ENCODE data around the gene BCAS3. TPM values are rescaled to one million over a fixed set of nuclear protein-coding genes. Genes with fewer than 3 reads are reported as not detected.
"Not testable (repeated sequence)": the region's sequence is repeated elsewhere in the genome, so short reads cannot be mapped to it uniquely, and the experiment has no call there.

BCAS3 gene
- total RNA-seq, 2 experiments from 2014 or later, result 7.2 to 7.5 TPM

DNA sequence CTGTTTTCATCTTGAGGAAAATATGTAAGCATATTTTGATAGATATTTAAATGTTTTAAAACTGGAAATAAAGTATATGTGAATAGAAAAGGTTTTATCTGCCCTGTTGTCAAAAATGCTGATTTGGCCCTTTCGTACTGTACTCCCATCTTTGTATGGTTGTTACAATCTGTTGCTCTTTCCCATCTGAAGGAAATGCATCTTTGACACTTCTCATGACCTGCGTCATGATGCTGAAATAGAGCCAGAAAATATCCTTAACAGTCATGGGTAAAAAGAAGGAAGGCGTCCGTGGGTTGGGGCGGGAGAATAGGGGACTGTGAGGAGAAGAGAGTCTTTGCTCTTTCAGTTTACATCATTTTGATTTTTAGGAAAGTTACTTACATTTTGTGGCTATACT lies 327.7 kb downstream of the BCAS3 start:
- intact Hi-C loops (cut with micrococcal nuclease), result no loop called here
- no peaks in the 10 kb centered on the region for H3K27me3 Mint-ChIP-seq (ENCODE audit: low read depth)
- H3K9me3 Mint-ChIP-seq, result no peaks in the 10 kb centered on the region
- no peak overlapping the region for H3K4me3 Mint-ChIP-seq
- no peak for DNase-seq
- CTCF ChIA-PET, result no interaction called here
- H3K27ac Mint-ChIP-seq, result no peak overlapping the region
- H3K4me1 Mint-ChIP-seq (ENCODE audit: low read depth), result no peaks in the 10 kb centered on the region
- H3K36me3 Mint-ChIP-seq (ENCODE audit: low read depth), result no peaks in the 10 kb centered on the region

DNA sequence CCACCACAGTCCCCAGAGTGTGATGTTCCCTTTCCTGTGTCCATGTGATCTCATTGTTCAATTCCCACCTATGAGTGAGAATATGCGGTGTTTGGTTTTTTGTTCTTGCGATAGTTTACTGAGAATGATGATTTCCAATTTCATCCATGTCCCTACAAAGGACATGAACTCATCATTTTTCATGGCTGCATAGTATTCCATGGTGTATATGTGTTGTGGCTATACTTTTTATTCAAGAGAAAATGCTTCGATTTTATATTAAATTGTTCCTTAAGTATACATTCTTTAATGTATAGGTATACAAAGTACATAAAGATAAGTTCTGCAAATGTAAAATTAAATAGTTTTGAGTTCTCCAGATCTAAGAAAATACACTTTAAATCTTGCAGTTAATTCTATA lies 328.3 kb downstream of the BCAS3 start:
- H3K27me3 Mint-ChIP-seq (ENCODE audit: low read depth); H3K4me1 Mint-ChIP-seq (ENCODE audit: low read depth); DNase-seq; intact Hi-C loops (cut with micrococcal nuclease); H3K9me3 Mint-ChIP-seq; H3K4me3 Mint-ChIP-seq; H3K27ac Mint-ChIP-seq; CTCF ChIA-PET; H3K36me3 Mint-ChIP-seq (ENCODE audit: low read depth): not testable (repeated sequence)

GRCh38 chr17:61007980-61008379 lies 330.3 kb downstream of the BCAS3 start:
- Mint-ChIP-seq H3K36me3 (ENCODE audit: low read depth) (no peaks in the 10 kb centered on the region), H3K9me3 (no peaks in the 10 kb centered on the region), H3K27me3 (ENCODE audit: low read depth) (no peaks in the 10 kb centered on the region), H3K27ac (no peak overlapping the region), H3K4me1 (ENCODE audit: low read depth) (no peaks in the 10 kb centered on the region), H3K4me3 (no peak overlapping the region)
- DNase-seq, result no peak
- CTCF ChIA-PET, result no interaction called here
- intact Hi-C loops (cut with micrococcal nuclease), result no loop called here

DNA sequence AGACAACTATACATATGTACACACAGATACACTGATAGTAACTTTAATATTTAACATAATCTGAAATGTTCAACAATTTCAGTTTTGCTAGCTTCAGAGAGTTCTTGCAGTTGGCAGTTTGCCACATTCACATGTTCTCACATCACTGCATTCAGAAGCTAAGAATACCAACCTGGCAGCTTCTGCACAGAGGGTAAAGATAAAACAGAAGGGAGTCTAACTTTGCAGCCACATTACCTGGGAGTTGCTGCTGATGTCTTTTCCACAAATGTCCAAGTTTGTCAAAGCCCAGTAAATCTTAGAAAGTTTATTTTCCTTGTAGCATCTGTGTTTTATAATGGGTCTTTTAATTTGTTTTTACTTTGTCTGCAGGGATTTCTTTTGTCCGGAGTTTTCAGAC lies 332.0 kb downstream of the BCAS3 start:
- no peak overlapping the region for H3K27ac Mint-ChIP-seq
- H3K27me3 Mint-ChIP-seq (ENCODE audit: low read depth), result no peaks in the 10 kb centered on the region
- no peaks in the 10 kb centered on the region for H3K9me3 Mint-ChIP-seq
- H3K36me3 Mint-ChIP-seq (ENCODE audit: low read depth), result no peaks in the 10 kb centered on the region
- H3K4me3 Mint-ChIP-seq, result no peak overlapping the region
- DNase-seq, result no peak
- H3K4me1 Mint-ChIP-seq (ENCODE audit: low read depth), result no peaks in the 10 kb centered on the region
- CTCF ChIA-PET, result no interaction called here
- intact Hi-C loops (cut with micrococcal nuclease), result no loop called here

DNA sequence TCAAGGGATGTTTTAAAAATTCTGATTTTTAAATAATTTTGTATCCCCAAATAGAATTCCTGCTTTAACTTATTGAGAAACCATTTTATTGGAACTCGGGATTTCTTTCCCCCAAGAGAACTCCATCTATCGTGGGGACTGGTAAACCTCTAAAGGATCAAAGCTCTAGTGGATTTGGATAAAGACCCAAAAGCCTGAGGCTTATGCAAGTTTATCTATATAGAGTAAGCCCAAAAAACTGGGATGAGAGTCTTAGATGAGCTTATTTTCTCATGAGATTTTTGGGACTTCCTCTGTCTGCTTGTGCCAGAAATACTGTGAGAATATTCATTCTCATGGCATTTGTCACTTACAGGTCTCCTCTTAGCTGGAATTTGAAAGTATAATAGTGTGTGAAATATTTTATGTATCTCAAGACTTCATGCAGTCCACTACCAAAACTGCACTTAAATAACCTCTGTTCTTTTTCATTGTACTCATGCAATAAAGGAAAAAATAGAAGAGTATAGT lies 333.1 kb downstream of the BCAS3 start:
- intact Hi-C loops (cut with micrococcal nuclease), result no loop called here

GRCh38 chr17:61011251-61011650 lies 333.6 kb downstream of the BCAS3 start:
- intact Hi-C loops (cut with micrococcal nuclease), result no loop called here
- CTCF ChIA-PET, result interaction anchor here (0.5 kb wide), 1 partner anchor 23 kb away, joined by 4 read pairs; no protein-coding TSS in a partner anchor
- H3K27me3 Mint-ChIP-seq (ENCODE audit: low read depth), result no peaks in the 10 kb centered on the region
- no peaks in the 10 kb centered on the region for H3K9me3 Mint-ChIP-seq
- no peak overlapping the region for H3K27ac Mint-ChIP-seq
- H3K36me3 Mint-ChIP-seq (ENCODE audit: low read depth), result no peaks in the 10 kb centered on the region
- H3K4me3 Mint-ChIP-seq, result no peak overlapping the region
- no peak for DNase-seq
- no peaks in the 10 kb centered on the region for H3K4me1 Mint-ChIP-seq (ENCODE audit: low read depth)

More for the DNA sequence above, 333.1 kb downstream of the BCAS3 start:
- Mint-ChIP-seq H3K4me1 (ENCODE audit: low read depth) (no peaks in the 10 kb centered on the region), H3K36me3 (ENCODE audit: low read depth) (no peaks in the 10 kb centered on the region), H3K9me3 (no peaks in the 10 kb centered on the region), H3K27me3 (ENCODE audit: low read depth) (no peaks in the 10 kb centered on the region), H3K4me3 (no peak overlapping the region), H3K27ac (no peak overlapping the region)
- no peak for DNase-seq
- CTCF ChIA-PET, result interaction anchor here (0.5 kb wide), 1 partner anchor 22 kb away, joined by 4 read pairs; no protein-coding TSS in a partner anchor

DNA sequence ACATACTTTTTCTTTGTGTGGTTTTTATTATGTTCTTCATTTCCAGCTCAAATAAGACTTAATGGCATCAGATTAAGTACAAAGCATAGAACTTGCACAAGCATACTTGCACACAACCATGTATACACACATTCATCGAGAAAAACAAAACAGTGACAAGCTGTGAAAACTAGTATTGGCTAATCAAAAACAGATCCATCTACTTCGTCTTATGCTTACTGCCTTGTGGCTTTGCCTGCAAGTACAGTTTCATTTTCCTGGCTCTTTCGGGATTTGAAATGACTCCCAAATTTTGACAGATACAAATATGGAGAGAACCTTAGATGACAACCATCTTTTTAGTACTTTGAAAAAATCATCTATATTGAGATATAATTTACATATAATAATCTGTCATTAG lies 338.3 kb downstream of the BCAS3 start:
- Mint-ChIP-seq H3K4me3 (no peak overlapping the region), H3K36me3 (ENCODE audit: low read depth) (no peaks in the 10 kb centered on the region), H3K27ac (no peak overlapping the region), H3K27me3 (ENCODE audit: low read depth) (no peaks in the 10 kb centered on the region), H3K4me1 (ENCODE audit: low read depth) (no peaks in the 10 kb centered on the region), H3K9me3 (no peaks in the 10 kb centered on the region)
- no peak for DNase-seq
- intact Hi-C loops (cut with micrococcal nuclease), result no loop called here
- CTCF ChIA-PET, result interaction anchor here (0.6 kb wide), 1 partner anchor 577 kb away, joined by 10 read pairs; no protein-coding TSS in a partner anchor

DNA sequence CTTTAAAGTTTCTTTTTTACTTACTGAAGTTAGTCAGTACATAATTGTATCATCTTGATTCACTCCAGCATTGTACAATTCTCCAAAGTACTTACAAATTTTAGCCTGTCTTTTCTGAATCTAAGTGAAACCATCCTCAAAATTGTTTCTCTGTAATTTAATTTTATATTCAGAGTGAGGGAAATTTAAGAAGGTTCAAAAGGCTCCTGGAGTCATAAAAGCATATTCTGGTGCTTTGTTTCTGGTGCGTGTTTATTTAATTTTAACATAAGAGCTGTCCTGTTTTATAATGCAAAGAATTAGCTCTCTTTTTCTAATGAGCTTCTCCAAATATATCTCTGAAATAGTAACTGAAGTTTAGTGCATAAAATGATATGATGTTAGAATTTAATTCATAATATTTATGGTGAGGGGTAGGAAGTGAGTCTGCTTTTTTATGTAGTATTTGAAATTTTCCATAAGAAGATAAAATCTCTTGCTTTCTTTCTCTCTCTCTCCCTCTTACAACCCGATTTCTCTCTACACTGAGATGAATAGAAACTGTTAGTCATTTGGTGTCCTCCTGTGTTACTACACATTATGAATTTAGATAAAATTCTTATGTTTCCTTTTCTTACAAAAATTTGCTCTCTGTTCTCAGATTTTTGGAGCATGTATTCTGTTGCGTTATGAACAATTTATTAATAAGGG lies 339.8 kb downstream of the BCAS3 start:
- intact Hi-C loops (cut with micrococcal nuclease), result no loop called here
- Mint-ChIP-seq H3K27me3 (ENCODE audit: low read depth) (no peaks in the 10 kb centered on the region), H3K36me3 (ENCODE audit: low read depth) (no peaks in the 10 kb centered on the region), H3K4me1 (ENCODE audit: low read depth) (no peaks in the 10 kb centered on the region), H3K27ac (no peak overlapping the region), H3K9me3 (no peaks in the 10 kb centered on the region), H3K4me3 (no peak overlapping the region)
- CTCF ChIA-PET, result interaction anchor here (0.8 kb wide), 1 partner anchor 53 kb away, joined by 3 read pairs; no protein-coding TSS in a partner anchor
- DNase-seq, result no peak

DNA sequence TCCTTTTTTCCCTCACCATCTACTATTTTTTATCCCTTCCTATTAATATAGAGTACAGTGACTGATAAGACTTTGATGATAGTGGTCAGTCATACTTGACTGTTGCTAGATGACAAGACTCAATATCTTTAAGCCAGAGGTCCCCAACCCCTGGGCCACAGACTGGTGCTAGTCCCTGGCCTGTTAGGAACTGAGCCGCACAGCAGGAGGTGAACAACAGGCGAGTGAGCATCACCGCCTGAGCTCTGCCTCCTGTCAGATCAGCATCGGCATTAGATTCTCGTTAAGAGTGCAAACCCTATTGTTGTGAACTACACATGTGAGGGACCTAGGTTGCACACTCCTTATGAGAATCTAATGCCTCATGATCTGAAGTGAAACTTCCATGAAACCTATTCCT lies 341.3 kb downstream of the BCAS3 start:
- Mint-ChIP-seq H3K4me1 (ENCODE audit: low read depth) (no peaks in the 10 kb centered on the region), H3K27me3 (ENCODE audit: low read depth) (no peaks in the 10 kb centered on the region), H3K36me3 (ENCODE audit: low read depth) (no peaks in the 10 kb centered on the region), H3K9me3 (no peaks in the 10 kb centered on the region), H3K4me3 (no peak overlapping the region), H3K27ac (no peak overlapping the region)
- CTCF ChIA-PET, result no interaction called here
- no peak for DNase-seq
- intact Hi-C loops (cut with micrococcal nuclease), result no loop called here

GRCh38 chr17:61023996-61024395 lies 346.3 kb downstream of the BCAS3 start:
- DNase-seq, result no peak
- intact Hi-C loops (cut with micrococcal nuclease), result no loop called here
- H3K4me1 Mint-ChIP-seq (ENCODE audit: low read depth), result peaks cover 8% of the 10 kb centered on the region
- no peaks in the 10 kb centered on the region for H3K36me3 Mint-ChIP-seq (ENCODE audit: low read depth)
- no peak overlapping the region for H3K27ac Mint-ChIP-seq
- no peaks in the 10 kb centered on the region for H3K9me3 Mint-ChIP-seq
- CTCF ChIA-PET, result no interaction called here
- no peaks in the 10 kb centered on the region for H3K27me3 Mint-ChIP-seq (ENCODE audit: low read depth)
- no peak overlapping the region for H3K4me3 Mint-ChIP-seq

GRCh38 chr17:61026818-61027217 lies 349.2 kb downstream of the BCAS3 start:
- CTCF ChIA-PET, result interaction anchor here (1.0 kb wide), 1 partner anchor 332 kb away, joined by 4 read pairs; no protein-coding TSS in a partner anchor
- Mint-ChIP-seq H3K27me3 (ENCODE audit: low read depth) (no peaks in the 10 kb centered on the region), H3K4me1 (ENCODE audit: low read depth) (peaks cover 8% of the 10 kb centered on the region), H3K27ac (no peak overlapping the region), H3K36me3 (ENCODE audit: low read depth) (no peaks in the 10 kb centered on the region), H3K4me3 (no peak overlapping the region), H3K9me3 (no peaks in the 10 kb centered on the region)
- no peak for DNase-seq
- intact Hi-C loops (cut with micrococcal nuclease), result no loop called here

DNA sequence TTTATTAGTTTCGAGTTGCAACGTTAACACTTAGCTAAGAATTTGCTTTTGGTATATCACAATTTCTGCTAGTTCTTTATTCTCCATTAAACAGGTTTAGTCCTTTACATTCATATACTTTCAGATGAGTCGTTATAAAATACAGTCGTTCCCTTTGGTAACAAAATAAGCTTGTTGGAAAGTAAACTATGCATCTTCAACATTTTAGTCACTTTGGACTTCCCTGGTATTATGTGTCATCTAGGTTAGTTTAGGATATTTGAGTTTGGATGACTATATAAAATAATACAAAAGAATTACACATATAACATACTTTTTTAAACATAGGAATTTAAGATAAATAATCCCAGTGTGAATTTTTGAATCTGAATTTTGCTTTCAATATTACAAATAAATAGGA lies 351.5 kb downstream of the BCAS3 start:
- intact Hi-C loops (cut with micrococcal nuclease), result no loop called here
- no peaks in the 10 kb centered on the region for H3K36me3 Mint-ChIP-seq (ENCODE audit: low read depth)
- no peak for DNase-seq
- peaks cover 8% of the 10 kb centered on the region for H3K4me1 Mint-ChIP-seq (ENCODE audit: low read depth)
- no peak overlapping the region for H3K4me3 Mint-ChIP-seq
- H3K9me3 Mint-ChIP-seq, result no peaks in the 10 kb centered on the region
- H3K27me3 Mint-ChIP-seq (ENCODE audit: low read depth), result no peaks in the 10 kb centered on the region
- CTCF ChIA-PET, result interaction anchor here (0.6 kb wide), 1 partner anchor 214 kb away, joined by 3 read pairs; no protein-coding TSS in a partner anchor
- H3K27ac Mint-ChIP-seq, result no peak overlapping the region

DNA sequence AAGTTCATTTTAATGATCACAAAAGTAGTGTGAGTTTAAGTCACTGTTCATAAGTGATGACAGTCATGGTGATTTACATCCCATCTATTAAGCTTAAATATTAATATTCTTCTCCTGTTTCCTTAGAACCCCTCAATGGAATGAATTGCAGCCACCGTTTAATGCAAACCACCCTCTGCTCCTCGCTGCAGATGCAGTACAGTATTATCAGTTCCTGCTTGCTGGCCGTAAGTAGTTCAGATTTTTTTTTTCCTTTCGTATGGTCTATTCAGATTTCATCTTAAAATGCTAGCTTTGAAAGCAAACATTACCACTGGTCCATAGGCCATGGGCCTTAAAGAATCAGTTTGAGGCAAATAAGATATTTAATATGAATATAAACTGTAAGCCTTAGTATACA lies 363.0 kb downstream of the BCAS3 start:
- Mint-ChIP-seq H3K9me3 (no peaks in the 10 kb centered on the region), H3K36me3 (ENCODE audit: low read depth) (peaks cover 10% of the 10 kb centered on the region), H3K4me1 (ENCODE audit: low read depth) (no peaks in the 10 kb centered on the region), H3K27me3 (ENCODE audit: low read depth) (no peaks in the 10 kb centered on the region), H3K27ac (no peak overlapping the region), H3K4me3 (no peak overlapping the region)
- CTCF ChIA-PET, result no interaction called here
- intact Hi-C loops (cut with micrococcal nuclease), result no loop called here
- no peak for DNase-seq

All from activated naive CD4-positive, alpha-beta T cell treated with anti-CD3 and anti-CD28 coated beads for 36 hours (primary cell).